GM21737 (cell line): ENCODE measurements around the gene PM20D1.
"Not testable (repeated sequence)": the region's sequence is repeated elsewhere in the genome, so short reads cannot be mapped to it uniquely, and the experiment has no call there.

ENCODE experiments used
- ATAC-seq: cut with Tn5 transposase; IDR thresholded peaks from one replicate; pipeline ENCODE4 v1.9.1; 2021; ENCODE audit warnings: mild to moderate bottlenecking, moderate library complexity; ENCODE audit not compliant: unreplicated experiment

PM20D1 gene

GRCh38 chr1:205843036-205843859 is 6.7 kb downstream of the PM20D1 start:
- no peak for ATAC-seq

GRCh38 chr1:205842229-205842628 is 7.7 kb downstream of the PM20D1 start:
- ATAC-seq: no peak

GRCh38 chr1:205840146-205840923 is 9.6 kb downstream of the PM20D1 start:
- no peak for ATAC-seq

- ATAC-seq: no peak
Observed at GRCh38 chr1:205837382-205837970, 12.5 kb downstream of the PM20D1 start.

GRCh38 chr1:205834751-205835150 is 15.2 kb downstream of the PM20D1 start:
- ATAC-seq: no peak

GRCh38 chr1:205832326-205832751 is 17.6 kb downstream of the PM20D1 start:
- ATAC-seq: no peak

- ATAC-seq: no peak
Observed at GRCh38 chr1:205827623-205828022, 22.3 kb downstream of the PM20D1 start.

- no peak for ATAC-seq
Observed at GRCh38 chr1:205826995-205827394, 22.9 kb downstream of the PM20D1 start.

- ATAC-seq: no peak
Observed at GRCh38 chr1:205826016-205826806, 23.7 kb downstream of the PM20D1 start.

GRCh38 chr1:205824180-205824579 is 25.8 kb downstream of the PM20D1 start:
- ATAC-seq: no peak

GRCh38 chr1:205823260-205823659 is 26.7 kb downstream of the PM20D1 start:
- not testable (repeated sequence) for ATAC-seq

- ATAC-seq: no peak
Observed at GRCh38 chr1:205822397-205822796, 27.5 kb downstream of the PM20D1 start.

- no peak for ATAC-seq
Observed at GRCh38 chr1:205817988-205818387, 31.9 kb downstream of the PM20D1 start.

- ATAC-seq: no peak
Observed at GRCh38 chr1:205817364-205817763, 32.6 kb downstream of the PM20D1 start.

- ATAC-seq: no peak
Observed at GRCh38 chr1:205813755-205814058, 36.2 kb downstream of the PM20D1 start.

GRCh38 chr1:205812878-205813754 is 36.8 kb downstream of the PM20D1 start, which contains the start of gene SLC41A1:
TSS of gene SLC41A1 (minus strand) at chr1:205813198. CDS start at chr1:205810441, 2,757 bp downstream.
- ATAC-seq: peak; percentile 85

- no peak for ATAC-seq
Observed at GRCh38 chr1:205812271-205812877, 37.6 kb downstream of the PM20D1 start.

GRCh38 chr1:205811660-205812059 is 38.3 kb downstream of the PM20D1 start:
- ATAC-seq: no peak

- no peak for ATAC-seq
Observed at GRCh38 chr1:205810448-205811157, 39.3 kb downstream of the PM20D1 start.
